Measurements from ENCODE around the gene SF3B2.

DNA sequence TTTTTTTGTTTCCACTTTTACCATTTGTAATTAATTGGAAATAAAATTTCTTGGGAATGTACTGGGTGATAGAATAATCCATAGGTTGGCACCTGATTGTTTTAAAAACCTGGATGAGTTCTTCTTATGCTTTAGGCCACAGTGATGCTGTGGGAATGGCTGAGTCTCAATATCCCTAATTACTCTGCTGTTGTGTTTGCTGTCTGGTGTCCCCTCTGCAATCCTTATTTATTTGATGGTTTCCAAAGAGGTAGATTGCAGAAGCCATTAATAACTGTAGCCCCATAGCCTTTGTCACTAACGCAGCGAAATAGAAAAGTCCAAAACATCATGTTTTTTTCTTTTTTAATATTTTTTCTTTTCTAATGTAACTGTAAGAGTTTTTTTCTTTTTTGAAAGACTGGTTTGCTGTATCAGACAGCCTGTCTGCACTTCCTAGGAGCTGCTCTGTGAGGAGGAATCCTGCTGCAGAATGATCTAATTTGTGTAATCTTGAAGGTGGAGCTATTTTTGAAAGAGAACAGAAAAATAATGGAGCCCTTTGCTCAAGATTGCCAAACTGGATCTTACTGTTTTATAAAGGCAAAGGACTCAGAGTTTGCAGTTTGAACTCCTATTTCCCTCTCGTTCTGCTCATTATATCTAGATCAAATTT, 32.8 kb downstream of the SF3B2 start:
- TF ChIP-seq CTCF (IDR thresholded peaks at IDR 0.05), result no peak
- no peak for TF ChIP-seq POLR2A (IDR thresholded peaks at IDR 0.05; ENCODE audit: low read depth)
- no peak for TF ChIP-seq EP300 (IDR thresholded peaks at IDR 0.05)
- TF ChIP-seq POLR2AphosphoS5 (IDR thresholded peaks at IDR 0.05), result no peak

Data from esophagus muscularis mucosa (tissue), 4 donors.